Gastrocnemius medialis (tissue), 4 donors: ENCODE measurements around the gene RBM38. TPM values are rescaled to one million over a fixed set of nuclear protein-coding genes. Genes with fewer than 3 reads are reported as not detected.

Source experiments
- ATAC-seq, 2 donors: fragments of 150-250 bp; one replicate each; pipeline ENCODE4 v1.9.1; 2016
- DNase-seq, 2 donors: peaks; one replicate each; pipeline ENCODE4 v3.0.0-alpha.2; 2019
- H3K27ac ChIP-seq, 4 donors: fragments of 200-600 bp; sonication (generic); 1 replicate in 1 of 4; 2 replicates in 3 of 4; pipeline ENCODE4 v1.5.1; 2016 to 2018; ENCODE audit warnings: mild to moderate bottlenecking in 2 of 4, moderate library complexity in 1 of 4
- H3K27me3 ChIP-seq, 3 donors: fragments of 200-600 bp; sonication (generic) in 2 of 3; 1 replicate in 1 of 3; 2 replicates in 2 of 3; pipeline versions ENCODE4 v1.5.1 to v1.6.0; 2016 to 2019; ENCODE audit warnings: mild to moderate bottlenecking in 1 of 3, moderate library complexity in 1 of 3
- H3K36me3 ChIP-seq, 2 donors: fragments of 200-600 bp; sonication (generic) in 1 of 2; one replicate each; pipeline ENCODE4 v1.5.1; 2017 to 2018
- H3K4me1 ChIP-seq, 2 donors: fragments of 200-600 bp; sonication (generic) in 1 of 2; one replicate each; pipeline ENCODE4 v1.5.1; 2016 to 2017; ENCODE audit warnings: mild to moderate bottlenecking in 2 of 2
- H3K4me3 ChIP-seq, 4 donors: fragments of 200-600 bp; sonication (generic) in 3 of 4; 1 replicate in 1 of 4; 2 replicates in 3 of 4; pipeline ENCODE4 v1.5.1; 2016 to 2019; ENCODE audit warnings: mild to moderate bottlenecking in 2 of 4
- H3K9me3 ChIP-seq, 3 donors: fragments of 200-600 bp; sonication (generic) in 2 of 3; 1 replicate in 1 of 3; 2 replicates in 2 of 3; pipeline ENCODE4 v1.5.1; 2016 to 2019
- POLR2A ChIP-seq, 2 donors: fragments of 450-650 bp; IDR thresholded peaks; one replicate each; pipeline ENCODE4 v1.6.1; 2017; ENCODE audit warnings: antibody characterized with exemption in 2 of 2, mild to moderate bottlenecking in 2 of 2, moderate library complexity in 2 of 2
- in situ Hi-C, 4 donors: fragments of 200-750 bp; cut with MboI; loops; one replicate each; pipeline versions ENCODE4 v1.15.0 to v1.8.0; 2017; ENCODE audit warnings: low sequenced_read_pairs in 4 of 4
- intact Hi-C: fragments of 100-400 bp; cut with DNase I; formaldehyde crosslinking; loops from one replicate; pipeline ENCODE4 v1.15.1; 2023; ENCODE audit warnings: low total_unique reads
- total RNA-seq, 4 donors: library from RNA; depleted of rRNA; stranded (reverse); fragments of >200 nt; gene quantifications; one replicate each; pipeline versions ENCODE4 v1.1.0 to v1.2.3, GENCODE V29; 2016
- TF ChIP-seq, protein P1 (sequence below), 5 experiments: fragments of 450-650 bp in 3 of 5; fragments of 200-600 bp in 2 of 5; sonication (generic) in 2 of 5; IDR thresholded peaks in 4 of 5; conservative IDR thresholded peaks in 1 of 5; 1 replicate in 4 of 5; 2 replicates in 1 of 5; pipeline ENCODE4 v1.5.1; 2016 to 2019; ENCODE audit warnings: antibody characterized with exemption in 5 of 5, mild to moderate bottlenecking in 3 of 5, moderate library complexity in 3 of 5

The RBM38 gene
- total RNA-seq, 4 donors from 2014 or later = 56.7 to 229 (median 177) TPM

- peak; percentile 52 to 60 for ATAC-seq
- TF ChIP-seq, protein P1, sequence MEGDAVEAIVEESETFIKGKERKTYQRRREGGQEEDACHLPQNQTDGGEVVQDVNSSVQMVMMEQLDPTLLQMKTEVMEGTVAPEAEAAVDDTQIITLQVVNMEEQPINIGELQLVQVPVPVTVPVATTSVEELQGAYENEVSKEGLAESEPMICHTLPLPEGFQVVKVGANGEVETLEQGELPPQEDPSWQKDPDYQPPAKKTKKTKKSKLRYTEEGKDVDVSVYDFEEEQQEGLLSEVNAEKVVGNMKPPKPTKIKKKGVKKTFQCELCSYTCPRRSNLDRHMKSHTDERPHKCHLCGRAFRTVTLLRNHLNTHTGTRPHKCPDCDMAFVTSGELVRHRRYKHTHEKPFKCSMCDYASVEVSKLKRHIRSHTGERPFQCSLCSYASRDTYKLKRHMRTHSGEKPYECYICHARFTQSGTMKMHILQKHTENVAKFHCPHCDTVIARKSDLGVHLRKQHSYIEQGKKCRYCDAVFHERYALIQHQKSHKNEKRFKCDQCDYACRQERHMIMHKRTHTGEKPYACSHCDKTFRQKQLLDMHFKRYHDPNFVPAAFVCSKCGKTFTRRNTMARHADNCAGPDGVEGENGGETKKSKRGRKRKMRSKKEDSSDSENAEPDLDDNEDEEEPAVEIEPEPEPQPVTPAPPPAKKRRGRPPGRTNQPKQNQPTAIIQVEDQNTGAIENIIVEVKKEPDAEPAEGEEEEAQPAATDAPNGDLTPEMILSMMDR (IDR thresholded peaks at IDR 0.05 in 4 of 5, conservative IDR thresholded peaks at IDR 0.05 in 1 of 5) = no peak
- peak in 1 of 2 donors; percentile 15 for TF ChIP-seq POLR2A (IDR thresholded peaks at IDR 0.05)
- in situ Hi-C loops = no loop called here
- peaks cover 24 to 29% of the 10 kb centered on the region in 2 donors for H3K4me1 ChIP-seq
- no peaks in the 10 kb centered on the region for H3K36me3 ChIP-seq
- DNase-seq = peak in 1 of 2 donors; percentile 60
- H3K27me3 ChIP-seq = no peaks in the 10 kb centered on the region
- intact Hi-C loops = loop anchor here (1.0 to 5.0 kb wide), 2 partner anchors 12 to 260 kb away; no protein-coding TSS in a partner anchor
- H3K27ac ChIP-seq = peak overlapping the region; percentile 1 to 78 (median 70)
- H3K9me3 ChIP-seq = no peaks in the 10 kb centered on the region
- H3K4me3 ChIP-seq = peak overlapping the region in 1 of 4 donors; percentile 29
These were observed 66.3 kb downstream of the RBM38 start for GRCh38 chr20:57457243-57458095.

- in situ Hi-C loops (no loop called here), intact Hi-C loops (loop anchor here (1.0 to 5.0 kb wide), 2 partner anchors 13 to 259 kb away; no protein-coding TSS in a partner anchor)
- peak; percentile 65 to 89 for DNase-seq
- Histone ChIP-seq H3K36me3 (no peaks in the 10 kb centered on the region), H3K27ac (peak overlapping the region; percentile 61 to 78 (median 70)), H3K9me3 (no peaks in the 10 kb centered on the region), H3K27me3 (no peaks in the 10 kb centered on the region), H3K4me1 (peaks cover 22 to 25% of the 10 kb centered on the region in 2 donors), H3K4me3 (no peak overlapping the region)
- ATAC-seq = peak; percentile 93 to 94
- TF ChIP-seq POLR2A (IDR thresholded peaks at IDR 0.05) = no peak
- TF ChIP-seq, protein P1 (IDR thresholded peaks at IDR 0.05 in 4 of 5, conservative IDR thresholded peaks at IDR 0.05 in 1 of 5) = no peak
These were observed 67.4 kb downstream of the RBM38 start for GRCh38 chr20:57458400-57459160.

Other genes starting within 250 kb of the RBM38 start
- gene BMP7, start 124.8 kb upstream of the RBM38 start, total RNA-seq = under 1 TPM in 1 of 4 donors, not detected in 3; 0.52 TPM
- gene SPO11, start 61.6 kb upstream of the RBM38 start, total RNA-seq = not detected
- gene RAE1, start 40.1 kb upstream of the RBM38 start, total RNA-seq = 10 to 100 TPM; 15.8 to 35.8 (median 20.6) TPM
- gene CTCFL, start 133.7 kb downstream of the RBM38 start, total RNA-seq = not detected
- 1 to 10 TPM in 3 of 4 donors, under 1 TPM in 1; 0.10 to 3.2 (median 1.7) TPM for gene PCK1, start 169.7 kb downstream of the RBM38 start, total RNA-seq
- gene ZBP1, start 229.0 kb downstream of the RBM38 start, total RNA-seq = not detected